HG02678 (cell line): ENCODE data around the gene FOXN3.

Source experiments
- ATAC-seq: cut with Tn5 transposase; IDR thresholded peaks from one replicate; pipeline ENCODE4 v1.9.1; 2021; ENCODE audit warnings: mild to moderate bottlenecking, moderate library complexity; ENCODE audit not compliant: unreplicated experiment

Gene FOXN3

GRCh38 chr14:89143595-89143994 is 273.4 kb downstream of the FOXN3 start:
- ATAC-seq = no peak

GRCh38 chr14:89142366-89142765 is 274.7 kb downstream of the FOXN3 start:
- ATAC-seq = no peak

- no peak for ATAC-seq
These were observed 275.2 kb downstream of the FOXN3 start for GRCh38 chr14:89141862-89142261.

- ATAC-seq = no peak
These were observed 276.7 kb downstream of the FOXN3 start for GRCh38 chr14:89140326-89140725.

GRCh38 chr14:89139404-89140247 is 277.4 kb downstream of the FOXN3 start:
- ATAC-seq = no peak

GRCh38 chr14:89138846-89139245 is 278.2 kb downstream of the FOXN3 start:
- no peak for ATAC-seq

- ATAC-seq = no peak
These were observed 279.4 kb downstream of the FOXN3 start for GRCh38 chr14:89137526-89138163.

GRCh38 chr14:89136587-89136986 is 280.4 kb downstream of the FOXN3 start:
- ATAC-seq = no peak

GRCh38 chr14:89134640-89135039 is 282.4 kb downstream of the FOXN3 start:
- no peak for ATAC-seq

- ATAC-seq = no peak
These were observed 285.9 kb downstream of the FOXN3 start for GRCh38 chr14:89131004-89131750.

- no peak for ATAC-seq
These were observed 287.5 kb downstream of the FOXN3 start for GRCh38 chr14:89129570-89129969.

- ATAC-seq = no peak
These were observed 288.6 kb downstream of the FOXN3 start for GRCh38 chr14:89128311-89129026.

GRCh38 chr14:89126461-89126860 is 290.6 kb downstream of the FOXN3 start:
- no peak for ATAC-seq

GRCh38 chr14:89125216-89125615 is 291.8 kb downstream of the FOXN3 start:
- ATAC-seq = no peak

- ATAC-seq = no peak
These were observed 293.2 kb downstream of the FOXN3 start for GRCh38 chr14:89123851-89124250.

- no peak for ATAC-seq
These were observed 293.8 kb downstream of the FOXN3 start for GRCh38 chr14:89123215-89123614.

GRCh38 chr14:89121968-89122620 is 294.9 kb downstream of the FOXN3 start:
- ATAC-seq = no peak

- no peak for ATAC-seq
These were observed 300.0 kb downstream of the FOXN3 start for GRCh38 chr14:89117012-89117411.

- no peak for ATAC-seq
These were observed 302.9 kb downstream of the FOXN3 start for GRCh38 chr14:89114109-89114508.

- ATAC-seq = no peak
These were observed 304.3 kb downstream of the FOXN3 start for GRCh38 chr14:89112720-89113119.
